Caco-2 (cell line): ENCODE data around the gene POLR2M. TPM values are rescaled to one million over a fixed set of nuclear protein-coding genes. Genes with fewer than 3 reads are reported as not detected.

Source experiments
- BruUV-seq: library from RNA; stranded (reverse); fragments of 400-500 nt; replicated peaks from 2 replicates; lab custom pipeline; 2021; lab: Mats Ljungman, UMichigan
- CTCF ChIA-PET: fragments of 300-600 bp; sonication (Branson Sonifier 250); formaldehyde crosslinking; loops from one replicate; lab custom pipeline; 2022; ENCODE audit warnings: antibody characterized with exemption; lab: Charles Lee
- POLR2A ChIA-PET: fragments of 300-600 bp; sonication (Branson Sonifier 250); formaldehyde crosslinking; loops from one replicate; lab custom pipeline; 2022; ENCODE audit warnings: antibody characterized with exemption; lab: Charles Lee
- DNase-seq, 2 experiments: peaks; one replicate each; pipeline versions ENCODE4 v3.0.0 to v3.0.0-alpha.2; 2020 to 2022
- H3K27me3 ChIP-seq: replicated peaks from 2 replicates; pipeline ENCODE4 v1.6.0; 2011; ENCODE audit warnings: low read length; ENCODE audit not compliant: control insufficient read depth, insufficient read depth
- H3K36me3 ChIP-seq: 2 replicates; pipeline ENCODE4 v1.5.1; 2011; ENCODE audit warnings: low read length; ENCODE audit not compliant: control insufficient read depth, insufficient read depth
- H3K4me1 ChIP-seq: fragments of 250-450 bp; sonication (Bioruptor Pico); 2 replicates; pipeline ENCODE4 v1.5.1; 2020; ENCODE audit warnings: mild to moderate bottlenecking
- H3K4me3 ChIP-seq: 2 replicates; pipeline ENCODE4 v1.5.1; 2011; ENCODE audit warnings: low read depth, mild to moderate bottlenecking, control low read depth, low read length
- H3K9me3 ChIP-seq: fragments of 250-450 bp; sonication (Bioruptor Pico); 2 replicates; pipeline ENCODE4 v1.5.1; 2020; ENCODE audit warnings: mild to moderate bottlenecking, moderate library complexity
- H3K27ac Mint-ChIP-seq: one replicate; pipeline ENCODE4 v1.8.0; 2022; ENCODE audit warnings: mixed read lengths; ENCODE audit not compliant: unreplicated experiment
- H3K27me3 Mint-ChIP-seq: one replicate; pipeline ENCODE4 v1.8.0; 2022; ENCODE audit warnings: mixed read lengths; ENCODE audit not compliant: insufficient read depth, unreplicated experiment
- H3K36me3 Mint-ChIP-seq: one replicate; pipeline ENCODE4 v1.8.0; 2022; ENCODE audit warnings: mild to moderate bottlenecking, mixed read lengths; ENCODE audit not compliant: insufficient read depth, unreplicated experiment
- H3K4me1 Mint-ChIP-seq: one replicate; pipeline ENCODE4 v1.8.0; 2022; ENCODE audit warnings: low read depth, mixed read lengths; ENCODE audit not compliant: unreplicated experiment
- H3K4me3 Mint-ChIP-seq: one replicate; pipeline ENCODE4 v1.8.0; 2022; ENCODE audit warnings: mild to moderate bottlenecking, moderate library complexity, mixed read lengths; ENCODE audit not compliant: unreplicated experiment
- H3K9me3 Mint-ChIP-seq: one replicate; pipeline ENCODE4 v1.8.0; 2022; ENCODE audit warnings: mixed read lengths; ENCODE audit not compliant: unreplicated experiment
- CTCF ChIP-seq, 2 experiments: fragments of 200-600 bp in 1 of 2; IDR thresholded peaks; 1 replicate in 1 of 2; 2 replicates in 1 of 2; pipeline versions ENCODE4 v1.5.1 to v1.8.0; 2011 to 2022; ENCODE audit warnings: antibody characterized with exemption in 1 of 2, control low read depth in 1 of 2, inconsistent platforms in 1 of 2, low read depth in 1 of 2, low read length in 1 of 2, mild to moderate bottlenecking in 1 of 2, moderate library complexity in 1 of 2; ENCODE audit not compliant: insufficient read depth in 1 of 2, severe bottlenecking in 1 of 2, unreplicated experiment in 1 of 2
- intact Hi-C: fragments of 100-400 bp; cut with micrococcal nuclease; formaldehyde crosslinking; loops from one replicate; pipeline ENCODE4 v1.10.0; 2022; ENCODE audit not compliant: unreplicated experiment
- total RNA-seq: library from RNA; stranded (reverse); gene quantifications from 2 replicates; pipeline ENCODE4 v1.2.3, GENCODE V29; 2022

POLR2M gene
- total RNA-seq, 1 experiment from 2014 or later = 81.6 TPM

GRCh38 chr15:57746786-57747185 is 40.3 kb downstream of the POLR2M start:
- no peak overlapping the region for H3K4me3 ChIP-seq
- H3K4me1 ChIP-seq = no peaks in the 10 kb centered on the region
- intact Hi-C loops = no loop called here
- no peaks in the 10 kb centered on the region for H3K36me3 Mint-ChIP-seq
- H3K36me3 ChIP-seq = no peaks in the 10 kb centered on the region
- no peaks in the 10 kb centered on the region for H3K27me3 Mint-ChIP-seq
- H3K4me3 Mint-ChIP-seq = no peak overlapping the region
- no peak for TF ChIP-seq CTCF (IDR thresholded peaks at IDR 0.05; ENCODE audit: insufficient read depth in 1 of 2, low read depth in 1 of 2, low read length in 1 of 2, severe bottlenecking in 1 of 2, unreplicated experiment in 1 of 2)
- no peaks in the 10 kb centered on the region for H3K9me3 ChIP-seq
- H3K27ac Mint-ChIP-seq = no peak overlapping the region
- BruUV-seq = no TSS peak
- no peak for DNase-seq
- ChIA-PET POLR2A (no interaction called here), CTCF (no interaction called here)
- H3K4me1 Mint-ChIP-seq = no peaks in the 10 kb centered on the region
- no peaks in the 10 kb centered on the region for H3K9me3 Mint-ChIP-seq
- H3K27me3 ChIP-seq = no peaks in the 10 kb centered on the region

- Histone ChIP-seq H3K27me3 (no peaks in the 10 kb centered on the region), H3K4me1 (no peaks in the 10 kb centered on the region), H3K36me3 (no peaks in the 10 kb centered on the region), H3K4me3 (no peak overlapping the region), H3K9me3 (no peaks in the 10 kb centered on the region)
- Mint-ChIP-seq H3K4me1 (no peaks in the 10 kb centered on the region), H3K27ac (no peak overlapping the region), H3K27me3 (no peaks in the 10 kb centered on the region), H3K36me3 (no peaks in the 10 kb centered on the region), H3K9me3 (no peaks in the 10 kb centered on the region), H3K4me3 (no peak overlapping the region)
- POLR2A ChIA-PET = no interaction called here
- BruUV-seq = no TSS peak
- intact Hi-C loops = no loop called here
- CTCF ChIA-PET = no interaction called here
- DNase-seq = no peak
- no peak for TF ChIP-seq CTCF (IDR thresholded peaks at IDR 0.05; ENCODE audit: insufficient read depth in 1 of 2, low read depth in 1 of 2, low read length in 1 of 2, severe bottlenecking in 1 of 2, unreplicated experiment in 1 of 2)
Measured at GRCh38 chr15:57747206-57747896, 40.8 kb downstream of the POLR2M start.

GRCh38 chr15:57751177-57751800 is 44.8 kb downstream of the POLR2M start:
- H3K27me3 ChIP-seq = no peaks in the 10 kb centered on the region
- H3K4me3 ChIP-seq = no peak overlapping the region
- CTCF ChIA-PET = interaction anchor here (0.5 to 2.5 kb wide), 32 partner anchors 11 to 1503 kb away, joined by 3 to 72 read pairs (median 4); partner anchors contain the start of gene POLR2M
- Mint-ChIP-seq H3K9me3 (no peaks in the 10 kb centered on the region), H3K27ac (no peak overlapping the region), H3K4me1 (no peaks in the 10 kb centered on the region), H3K4me3 (no peak overlapping the region), H3K36me3 (no peaks in the 10 kb centered on the region), H3K27me3 (no peaks in the 10 kb centered on the region)
- H3K36me3 ChIP-seq = no peaks in the 10 kb centered on the region
- no peaks in the 10 kb centered on the region for H3K9me3 ChIP-seq
- BruUV-seq = no TSS peak
- intact Hi-C loops = loop anchor here (1.0 to 10.0 kb wide), 3 partner anchors 110 to 434 kb away; partner anchors contain the start of gene ALDH1A2
- POLR2A ChIA-PET = interaction anchor here (1.2 kb wide), 1 partner anchor 110 kb away, joined by 3 read pairs; no protein-coding TSS in a partner anchor
- peak in 1 of 2 experiments; percentile 29 for DNase-seq
- TF ChIP-seq CTCF (IDR thresholded peaks at IDR 0.05; ENCODE audit: insufficient read depth in 1 of 2, low read depth in 1 of 2, low read length in 1 of 2, severe bottlenecking in 1 of 2, unreplicated experiment in 1 of 2) = peak; percentile 51 to 62
- no peaks in the 10 kb centered on the region for H3K4me1 ChIP-seq
